ENCODE results near the gene PTCD1.
"Not testable (repeated sequence)": the region's sequence is repeated elsewhere in the genome, so short reads cannot be mapped to it uniquely, and the experiment has no call there.

PTCD1 gene

DNA sequence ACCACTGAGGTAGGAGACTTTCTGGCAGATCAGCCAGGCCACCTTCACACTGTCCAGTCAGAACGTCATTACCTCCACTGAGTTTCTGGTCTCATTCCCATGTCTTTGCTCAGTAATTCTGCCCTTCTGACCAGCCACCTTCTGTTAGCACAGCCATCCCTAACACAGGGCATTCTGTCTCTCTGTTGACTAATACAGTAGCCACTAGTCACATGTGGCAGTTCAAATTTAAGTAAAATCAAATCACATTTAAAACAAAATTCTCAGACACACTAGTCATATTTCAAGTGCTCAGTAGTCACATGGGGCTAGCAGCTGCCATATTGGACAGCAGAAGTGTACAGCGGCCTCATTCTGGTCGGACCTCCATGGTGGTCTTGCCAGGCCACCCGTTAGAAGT is 7.5 kb upstream of the PTCD1 start:
- TF ChIP-seq TAF1 (IDR thresholded peaks at IDR 0.05; ENCODE audit: borderline replicate concordance, low read depth, low read length) (no peak), POLR2A (IDR thresholded peaks at IDR 0.05; ENCODE audit: low read depth, low read length) (no peak), POLR2AphosphoS5 (IDR thresholded peaks at IDR 0.05; ENCODE audit: low read depth, low read length) (no peak)
- DNase-seq (ENCODE audit: insufficient read length) (no peak), FAIRE-seq (no peak)

DNA sequence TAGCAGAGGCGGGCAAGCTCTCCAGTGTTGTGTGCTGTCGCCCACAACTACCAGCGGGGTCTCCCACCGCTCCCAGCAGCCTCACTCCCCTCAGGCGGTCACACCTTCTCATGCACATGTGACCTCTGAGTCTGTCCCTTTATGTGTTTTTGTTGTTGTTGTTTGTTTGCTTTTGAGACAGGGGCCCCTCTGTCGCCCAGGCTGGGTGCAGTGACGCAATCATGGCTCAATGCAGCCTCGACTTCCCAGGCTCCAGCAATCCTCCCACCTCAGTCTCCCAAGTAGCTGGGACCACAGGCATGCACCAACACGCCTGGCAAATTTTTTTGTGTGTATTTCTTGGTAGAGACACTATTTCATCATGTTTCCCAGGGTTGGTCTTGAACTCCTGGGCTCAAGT is 1.6 kb upstream of the PTCD1 start:
- FAIRE-seq = no peak
- no peak for TF ChIP-seq POLR2A (IDR thresholded peaks at IDR 0.05; ENCODE audit: low read depth, low read length)
- TF ChIP-seq TAF1 (IDR thresholded peaks at IDR 0.05; ENCODE audit: borderline replicate concordance, low read depth, low read length) = no peak
- no peak for TF ChIP-seq POLR2AphosphoS5 (IDR thresholded peaks at IDR 0.05; ENCODE audit: low read depth, low read length)
- no peak for DNase-seq (ENCODE audit: insufficient read length)

DNA sequence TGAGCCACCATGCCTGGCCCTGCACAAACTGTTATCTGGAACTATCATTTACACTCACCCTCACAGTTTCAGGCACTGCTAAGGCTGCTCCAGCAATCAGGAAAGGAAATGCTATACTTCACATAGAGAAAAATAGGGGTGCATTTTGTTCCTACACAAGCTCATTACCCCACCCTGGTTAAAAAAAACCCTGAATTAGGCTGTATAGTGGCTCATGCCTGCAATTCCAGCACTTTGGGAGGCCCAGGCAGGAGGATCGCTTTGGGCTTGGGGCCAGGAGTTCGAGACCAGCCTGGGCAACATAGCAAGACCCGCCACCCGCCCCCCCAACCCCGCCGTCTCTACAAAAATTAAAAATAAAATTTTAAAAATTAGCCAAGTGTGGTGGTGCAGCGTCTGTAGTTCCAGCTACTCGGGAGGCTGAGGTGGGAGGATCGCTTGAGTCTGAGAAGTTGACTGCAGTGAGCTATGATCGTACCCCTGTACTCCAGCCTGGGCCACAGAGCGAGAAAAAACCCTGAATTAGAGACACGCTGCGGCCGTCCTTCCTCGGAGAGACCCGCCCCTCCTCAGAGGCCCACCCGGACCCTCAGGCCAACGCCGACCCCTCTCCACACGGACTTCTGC is 539 bp downstream of the PTCD1 start:
- TF ChIP-seq POLR2AphosphoS5 (IDR thresholded peaks at IDR 0.05; ENCODE audit: low read depth, low read length) (no peak), TAF1 (IDR thresholded peaks at IDR 0.05; ENCODE audit: borderline replicate concordance, low read depth, low read length) (no peak), POLR2A (IDR thresholded peaks at IDR 0.05; ENCODE audit: low read depth, low read length) (no peak)
- no peak for DNase-seq (ENCODE audit: insufficient read length)
- no peak for FAIRE-seq

DNA sequence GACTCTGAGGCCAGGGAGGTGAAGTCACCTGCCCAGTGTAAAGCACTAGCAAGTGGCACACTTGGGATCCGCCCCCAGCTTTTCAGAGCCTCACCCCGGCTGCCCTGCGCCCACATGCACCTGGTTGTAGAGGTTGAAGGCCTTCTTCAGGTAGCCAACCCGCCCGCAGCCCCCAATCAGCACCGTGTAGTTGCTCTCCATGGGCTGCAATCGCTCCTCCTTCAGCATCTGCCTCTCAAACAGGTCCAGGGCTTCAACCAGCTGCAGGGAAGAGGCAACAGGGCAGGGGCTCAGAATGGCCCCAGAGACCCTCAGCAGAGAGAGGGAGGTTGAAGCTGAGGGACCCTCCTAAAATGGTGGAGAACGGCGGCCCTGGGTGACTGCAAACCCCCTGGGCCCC is 5.4 kb downstream of the PTCD1 start:
- DNase-seq (ENCODE audit: insufficient read length) (no peak), FAIRE-seq (no peak)
- no peak for TF ChIP-seq POLR2AphosphoS5 (IDR thresholded peaks at IDR 0.05; ENCODE audit: low read depth, low read length)
- TF ChIP-seq TAF1 (IDR thresholded peaks at IDR 0.05; ENCODE audit: borderline replicate concordance, low read depth, low read length) = no peak
- TF ChIP-seq POLR2A (IDR thresholded peaks at IDR 0.05; ENCODE audit: low read depth, low read length) = no peak

DNA sequence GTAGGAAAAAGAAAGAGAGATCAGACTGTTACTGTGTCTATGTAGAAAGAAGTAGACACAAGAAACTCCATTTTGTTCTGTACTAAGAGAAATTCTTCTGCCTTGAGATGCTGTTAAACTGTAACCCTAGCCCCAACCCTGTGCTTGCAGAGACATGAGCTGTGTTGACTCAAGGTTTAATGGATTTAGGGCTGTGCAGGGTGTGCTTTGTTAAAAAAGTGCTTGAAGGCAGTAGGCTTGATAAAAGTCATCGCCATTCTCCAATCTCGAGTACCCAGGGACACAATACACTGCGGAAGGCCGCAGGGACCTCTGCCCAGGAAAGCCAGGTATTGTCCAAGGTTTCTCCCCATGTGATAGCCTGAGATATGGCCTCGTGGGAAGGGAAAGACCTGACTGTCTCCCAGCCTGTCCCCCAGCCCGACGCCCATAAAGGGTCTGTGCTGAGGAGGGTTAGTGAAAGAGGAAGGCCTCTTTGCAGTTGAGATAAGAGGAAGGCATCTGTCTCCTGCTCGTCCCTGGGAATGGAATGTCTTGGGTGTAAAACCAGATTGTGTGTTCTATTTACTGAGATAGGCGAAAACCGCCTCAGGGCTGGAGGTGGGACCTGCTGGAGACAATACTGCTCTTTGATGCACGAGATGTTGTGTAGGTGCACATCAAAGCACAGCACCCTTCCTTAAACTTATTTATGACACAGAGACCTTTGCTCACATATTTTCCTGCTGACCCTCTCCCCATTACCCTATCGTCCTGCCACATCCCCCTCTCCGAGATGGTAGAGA is 6.7 kb downstream of the PTCD1 start:
- not testable (repeated sequence) for FAIRE-seq; DNase-seq (ENCODE audit: insufficient read length)

DNA sequence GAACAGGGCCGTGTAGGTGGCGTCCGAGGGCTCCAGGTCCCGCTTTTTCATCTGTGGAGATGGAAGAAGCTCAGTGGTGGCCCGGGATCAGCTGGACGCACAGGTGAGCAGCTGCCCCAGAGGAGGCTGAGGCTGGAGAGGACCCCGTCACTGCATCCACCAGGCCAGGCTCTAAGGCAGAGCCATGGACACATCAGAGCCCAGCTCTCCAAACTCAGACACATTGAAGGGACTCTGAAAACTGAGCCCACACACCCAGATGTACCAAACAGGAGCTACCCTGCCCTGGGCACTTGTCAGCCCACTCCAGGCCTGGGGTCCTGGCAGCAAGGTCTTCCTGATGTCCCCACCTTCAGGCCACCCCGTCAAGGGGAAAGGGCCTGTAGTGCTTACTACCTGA is 8.8 kb downstream of the PTCD1 start:
- FAIRE-seq (no peak), DNase-seq (ENCODE audit: insufficient read length) (no peak)
- TF ChIP-seq POLR2A (IDR thresholded peaks at IDR 0.05; ENCODE audit: low read depth, low read length) (no peak), POLR2AphosphoS5 (IDR thresholded peaks at IDR 0.05; ENCODE audit: low read depth, low read length) (no peak), TAF1 (IDR thresholded peaks at IDR 0.05; ENCODE audit: borderline replicate concordance, low read depth, low read length) (no peak)

DNA sequence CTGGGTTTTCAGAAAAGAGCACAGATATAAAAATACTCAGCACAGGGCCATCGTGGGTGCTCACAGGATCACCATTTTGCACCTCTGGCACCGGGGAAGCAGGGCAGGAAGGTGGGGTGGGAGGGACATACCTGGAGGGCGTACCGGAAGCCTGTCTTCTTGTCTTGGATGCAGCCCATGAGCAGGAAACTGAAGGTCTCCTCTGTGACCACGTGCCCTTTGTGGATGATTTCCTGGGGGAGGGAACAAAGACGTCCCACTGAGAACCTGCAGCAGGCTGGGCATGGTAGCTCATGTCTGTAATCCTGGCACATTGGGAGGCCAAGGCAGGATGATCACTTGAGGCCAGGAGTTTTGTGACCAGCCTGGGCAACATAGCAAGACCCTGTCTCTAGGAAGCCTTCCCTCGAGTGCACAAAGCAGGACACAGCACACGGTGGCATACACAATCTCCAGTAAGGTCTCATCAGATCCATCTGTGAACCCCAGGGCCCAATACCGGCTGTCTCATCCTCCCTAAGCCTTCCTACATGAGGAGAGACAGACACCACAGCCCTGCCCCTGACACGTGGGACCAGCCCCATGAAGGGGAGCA is 9.5 kb downstream of the PTCD1 start:
- FAIRE-seq (no peak), DNase-seq (ENCODE audit: insufficient read length) (no peak)
- TF ChIP-seq TAF1 (IDR thresholded peaks at IDR 0.05; ENCODE audit: borderline replicate concordance, low read depth, low read length) (no peak), POLR2AphosphoS5 (IDR thresholded peaks at IDR 0.05; ENCODE audit: low read depth, low read length) (no peak), POLR2A (IDR thresholded peaks at IDR 0.05; ENCODE audit: low read depth, low read length) (no peak)

DNA sequence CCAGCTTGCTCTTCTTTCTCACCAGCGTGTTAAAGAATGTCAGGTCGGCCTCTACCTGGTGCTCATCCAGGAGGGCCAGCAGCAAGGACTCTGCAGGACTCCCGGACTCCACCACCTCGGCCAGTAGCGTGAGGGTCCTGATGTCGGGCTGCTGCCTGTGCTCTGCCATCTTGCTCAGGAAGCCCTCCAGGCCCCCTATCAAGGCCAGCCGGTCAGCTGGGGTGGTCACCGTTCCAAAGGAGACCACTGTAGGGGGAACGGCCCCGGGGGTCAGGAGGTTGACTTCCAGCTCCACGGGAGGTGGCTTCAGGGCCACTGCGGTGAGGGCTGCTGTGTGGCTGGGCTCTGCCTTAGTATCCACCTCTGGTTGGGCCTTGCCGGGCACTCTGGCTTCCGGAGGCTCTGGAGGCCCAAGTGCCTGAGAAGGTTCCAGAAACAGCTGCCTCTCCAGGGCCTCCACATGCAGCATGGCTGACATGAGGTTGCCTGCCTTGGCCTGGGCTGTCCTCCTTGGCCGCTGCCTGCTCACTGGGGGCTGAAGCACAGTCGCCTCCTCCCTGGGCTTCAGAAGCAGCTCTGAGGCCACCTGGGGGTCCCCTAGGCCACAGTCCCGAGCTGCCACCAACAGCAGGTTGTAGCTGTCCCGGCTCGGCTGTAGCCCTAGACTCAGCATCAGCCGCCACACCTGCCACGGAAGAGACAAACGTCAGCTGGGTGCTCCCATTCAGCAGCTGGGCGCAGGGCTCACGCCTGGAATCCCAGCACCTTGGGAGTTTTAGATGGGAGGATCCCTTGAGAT is 13.5 kb downstream of the PTCD1 start:
- DNase-seq (ENCODE audit: insufficient read length) = no peak
- FAIRE-seq = no peak
- no peak for TF ChIP-seq POLR2AphosphoS5 (IDR thresholded peaks at IDR 0.05; ENCODE audit: low read depth, low read length)
- TF ChIP-seq TAF1 (IDR thresholded peaks at IDR 0.05; ENCODE audit: borderline replicate concordance, low read depth, low read length) = no peak
- no peak for TF ChIP-seq POLR2A (IDR thresholded peaks at IDR 0.05; ENCODE audit: low read depth, low read length)

DNA sequence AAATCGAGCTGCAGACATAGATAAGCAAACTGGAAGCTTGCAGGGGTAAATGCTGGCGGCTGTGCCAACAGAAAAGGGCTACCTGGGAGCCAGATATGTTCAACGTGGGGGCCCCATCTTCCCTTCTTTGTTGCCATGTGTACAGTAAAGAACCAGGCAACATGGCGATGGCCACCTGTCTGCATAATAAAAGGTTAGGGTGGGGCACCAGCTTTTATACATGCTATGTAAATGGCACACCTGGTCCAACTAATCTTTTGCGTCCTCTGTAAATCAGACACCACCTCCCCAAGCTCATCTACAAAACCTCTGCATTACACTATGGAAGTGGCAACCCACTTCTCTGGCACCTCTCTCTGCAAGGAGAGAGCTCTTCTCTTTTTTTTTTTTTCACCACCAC is 16.0 kb downstream of the PTCD1 start:
- FAIRE-seq = no peak
- DNase-seq (ENCODE audit: insufficient read length) = no peak
- no peak for TF ChIP-seq TAF1 (IDR thresholded peaks at IDR 0.05; ENCODE audit: borderline replicate concordance, low read depth, low read length)
- no peak for TF ChIP-seq POLR2AphosphoS5 (IDR thresholded peaks at IDR 0.05; ENCODE audit: low read depth, low read length)
- no peak for TF ChIP-seq POLR2A (IDR thresholded peaks at IDR 0.05; ENCODE audit: low read depth, low read length)

DNA sequence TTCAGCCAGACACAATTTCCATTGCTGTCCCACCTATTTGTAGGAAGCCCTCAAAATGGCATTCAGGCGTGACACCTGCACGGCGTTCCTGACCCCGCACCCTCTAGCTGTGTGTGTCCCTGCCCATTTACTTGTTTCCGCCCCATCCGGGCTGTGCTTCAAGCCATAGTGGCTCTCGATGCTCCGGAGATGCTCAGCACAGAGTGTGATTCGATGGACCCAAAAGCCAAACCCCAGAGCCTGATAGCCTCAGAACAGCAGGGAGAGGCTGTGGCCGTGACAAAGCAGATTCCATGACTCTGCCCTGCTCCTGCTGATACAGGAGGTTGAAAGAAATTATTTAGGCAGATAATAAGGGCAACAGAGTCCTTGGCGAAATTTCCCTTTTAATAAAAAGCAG is 16.4 kb downstream of the PTCD1 start:
- TF ChIP-seq POLR2AphosphoS5 (IDR thresholded peaks at IDR 0.05; ENCODE audit: low read depth, low read length) (no peak), TAF1 (IDR thresholded peaks at IDR 0.05; ENCODE audit: borderline replicate concordance, low read depth, low read length) (no peak), POLR2A (IDR thresholded peaks at IDR 0.05; ENCODE audit: low read depth, low read length) (no peak)
- DNase-seq (ENCODE audit: insufficient read length) = no peak
- no peak for FAIRE-seq

DNA sequence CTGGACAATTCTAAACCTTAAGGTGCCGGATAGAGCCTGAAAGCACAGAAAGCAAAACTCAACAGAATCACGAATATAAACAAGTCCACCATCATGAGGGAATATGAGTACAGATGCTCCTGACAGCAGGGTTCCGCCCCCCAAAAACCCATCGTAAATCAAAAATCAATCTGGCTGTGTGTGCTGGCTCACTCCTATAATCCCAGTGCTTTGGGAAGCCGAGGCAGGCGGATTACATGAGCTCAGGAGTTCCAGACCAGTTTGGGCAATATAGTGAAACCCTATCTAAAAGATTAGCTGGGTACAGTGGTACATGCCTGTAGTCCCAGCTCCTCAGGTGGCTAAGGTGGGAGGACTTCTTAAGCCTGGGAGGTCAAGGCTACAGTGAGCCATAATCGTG is 17.6 kb downstream of the PTCD1 start:
- FAIRE-seq (no peak), DNase-seq (ENCODE audit: insufficient read length) (no peak)
- TF ChIP-seq POLR2AphosphoS5 (IDR thresholded peaks at IDR 0.05; ENCODE audit: low read depth, low read length) (no peak), TAF1 (IDR thresholded peaks at IDR 0.05; ENCODE audit: borderline replicate concordance, low read depth, low read length) (no peak), POLR2A (IDR thresholded peaks at IDR 0.05; ENCODE audit: low read depth, low read length) (no peak)
